ELR (cell line): Measurements from ENCODE around the gene CENPX.
"Not testable (repeated sequence)": the region's sequence is repeated elsewhere in the genome, so short reads cannot be mapped to it uniquely, and the experiment has no call there.

Source experiments
- DNase-seq: peaks from one replicate; pipeline ENCODE4 v3.0.0-alpha.2; 2015; ENCODE audit warnings: low read depth

CENPX gene

DNA sequence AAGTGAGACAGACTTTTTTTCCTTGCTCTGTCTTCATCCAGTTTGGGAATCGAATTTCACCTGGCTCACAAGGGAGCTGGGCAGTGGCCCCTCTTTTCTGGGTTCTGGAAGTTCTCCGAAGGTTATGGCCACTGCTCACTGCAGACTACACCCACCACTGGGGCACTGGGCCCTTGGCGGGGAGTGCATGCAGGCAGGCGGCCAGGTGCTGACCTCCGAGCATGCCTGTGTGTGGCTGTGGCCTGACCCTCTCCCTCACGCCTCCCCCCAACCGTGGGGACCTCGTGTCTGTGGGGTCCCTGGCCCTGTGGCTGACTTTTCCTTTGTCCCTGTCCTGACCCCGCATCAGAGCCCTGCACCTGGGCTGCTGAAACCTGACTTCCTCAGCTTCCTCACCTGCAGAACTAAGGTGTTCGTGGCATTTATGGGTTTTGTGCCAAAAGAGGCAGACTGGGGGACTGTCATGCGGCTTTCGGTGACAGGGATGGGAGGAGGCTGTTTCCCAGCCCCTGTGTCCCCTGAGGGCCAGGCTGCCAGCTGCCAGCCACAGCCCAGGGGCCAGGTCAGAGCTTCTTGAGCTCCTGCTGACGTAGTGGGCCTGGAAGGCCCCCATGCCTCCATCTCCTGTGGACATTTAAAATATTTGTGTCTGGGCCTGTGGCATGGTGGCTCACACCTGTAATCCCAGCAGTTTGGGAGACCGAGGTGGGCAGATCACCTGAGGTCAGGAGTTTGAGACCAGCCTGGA lies 23.8 kb downstream of the CENPX start:
- DNase-seq: no peak

DNA sequence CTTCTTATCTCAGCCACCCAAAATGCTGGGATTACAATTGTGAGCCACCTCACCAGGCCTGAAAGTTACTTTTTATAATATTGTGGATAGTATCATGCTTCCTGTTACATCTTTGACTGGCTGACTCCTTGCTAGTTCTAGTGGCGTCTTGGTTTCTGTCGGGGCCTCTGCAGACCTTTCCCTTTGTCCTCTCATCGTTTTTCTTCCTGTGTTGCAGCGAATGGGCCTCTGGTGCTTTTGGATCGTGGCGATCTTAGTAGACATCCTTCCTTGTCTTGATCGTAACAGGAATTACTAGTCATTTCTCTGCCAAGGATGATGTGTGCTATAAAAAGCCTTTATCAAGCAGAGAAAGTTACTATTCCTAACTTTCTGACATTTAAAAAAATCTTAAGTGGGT lies 24.5 kb downstream of the CENPX start:
- DNase-seq: no peak

DNA sequence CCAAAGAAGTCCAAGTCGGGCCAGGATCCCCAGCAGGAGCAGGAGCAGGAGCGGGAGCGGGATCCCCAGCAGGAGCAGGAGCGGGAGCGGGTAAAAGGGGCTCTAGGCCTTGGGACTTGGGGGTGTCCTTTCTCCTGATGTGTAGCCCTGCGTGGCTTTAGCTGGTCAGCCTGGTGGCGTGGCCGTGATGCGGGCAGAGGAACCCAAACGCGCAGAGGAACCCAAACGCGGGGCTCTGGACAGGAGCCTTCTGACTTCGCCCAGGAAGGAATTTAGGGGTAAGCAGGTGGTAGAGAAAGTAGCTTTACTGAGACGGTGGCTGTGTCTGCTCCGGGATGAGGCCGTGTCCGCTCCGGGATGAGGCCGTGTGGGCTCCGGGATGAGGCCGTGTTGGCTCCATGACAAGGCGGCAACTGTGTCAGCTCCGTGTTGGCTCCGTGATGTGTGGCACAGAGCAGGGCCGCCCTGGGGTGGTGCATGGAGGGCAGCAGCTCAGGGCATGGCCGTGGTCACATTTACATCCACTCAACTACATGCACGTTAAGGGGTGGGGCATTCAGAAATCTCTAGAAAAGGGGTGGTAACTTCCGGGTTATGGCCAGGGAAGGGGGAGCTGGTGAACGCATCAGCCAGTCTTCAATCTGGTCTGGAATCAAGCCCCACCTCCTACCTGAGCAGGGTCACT lies 25.8 kb downstream of the CENPX start:
- no peak for DNase-seq

DNA sequence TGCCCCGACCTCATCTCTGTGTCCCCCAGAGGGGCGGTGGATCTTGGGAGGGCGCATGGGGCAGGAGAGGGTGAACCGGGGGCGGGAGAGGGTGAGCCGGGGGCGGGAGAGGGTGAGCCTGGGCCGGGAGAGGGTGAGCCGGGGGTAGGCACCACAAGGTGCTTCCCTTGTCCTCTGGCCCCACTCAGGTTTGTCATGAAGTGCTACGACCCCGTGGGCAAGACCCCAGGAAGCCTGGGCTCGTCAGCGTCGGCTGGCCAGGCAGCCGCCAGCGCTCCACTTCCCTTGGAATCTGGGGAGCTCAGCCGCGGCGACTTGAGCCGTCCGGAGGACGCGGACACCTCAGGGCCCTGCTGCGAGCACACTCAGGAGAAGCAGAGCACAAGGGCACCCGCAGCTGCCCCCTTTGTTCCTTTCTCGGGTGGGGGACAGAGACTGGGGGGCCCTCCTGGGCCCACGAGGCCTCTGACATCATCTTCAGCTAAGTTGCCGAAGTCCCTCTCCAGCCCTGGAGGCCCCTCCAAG lies 26.4 kb downstream of the CENPX start:
- DNase-seq: no peak

DNA sequence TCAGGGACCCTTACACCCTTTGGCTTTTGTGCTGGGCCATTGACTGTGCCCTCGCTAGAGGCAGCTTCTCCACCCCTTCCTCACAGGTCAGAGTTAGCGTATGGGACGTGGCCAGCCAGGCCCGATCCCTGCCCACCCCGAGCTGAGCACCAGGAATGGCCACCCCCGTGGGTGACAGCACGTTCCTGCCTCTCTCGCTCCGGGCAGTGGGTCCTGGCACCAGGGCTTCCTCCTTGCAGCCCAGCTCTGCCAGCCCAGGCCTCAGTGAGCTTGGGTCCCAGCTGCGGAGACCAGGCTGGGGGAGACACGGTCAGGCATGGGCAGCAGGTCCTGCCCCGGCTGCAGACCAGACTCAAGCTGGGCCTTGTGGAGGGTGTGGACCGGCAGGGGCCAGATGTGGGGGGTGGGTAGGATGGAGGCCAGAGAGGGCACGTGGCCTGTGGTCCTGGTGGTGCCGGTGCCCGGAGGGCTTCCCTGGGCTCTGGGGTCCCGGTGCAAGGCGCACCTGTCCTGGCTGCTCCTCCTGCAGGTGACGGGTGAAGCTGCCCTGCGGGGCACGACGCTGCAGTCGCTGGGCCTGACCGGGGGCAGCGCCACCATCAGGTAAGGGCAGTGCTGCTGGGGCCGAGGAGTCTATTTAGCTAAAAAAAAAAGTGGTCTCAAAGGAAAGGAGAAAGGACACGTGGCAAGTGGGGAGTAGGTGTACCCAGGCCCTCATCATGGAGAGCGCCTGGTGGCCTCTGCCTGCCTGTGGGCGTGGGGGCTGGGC lies 27.0 kb downstream of the CENPX start:
- DNase-seq: no peak

DNA sequence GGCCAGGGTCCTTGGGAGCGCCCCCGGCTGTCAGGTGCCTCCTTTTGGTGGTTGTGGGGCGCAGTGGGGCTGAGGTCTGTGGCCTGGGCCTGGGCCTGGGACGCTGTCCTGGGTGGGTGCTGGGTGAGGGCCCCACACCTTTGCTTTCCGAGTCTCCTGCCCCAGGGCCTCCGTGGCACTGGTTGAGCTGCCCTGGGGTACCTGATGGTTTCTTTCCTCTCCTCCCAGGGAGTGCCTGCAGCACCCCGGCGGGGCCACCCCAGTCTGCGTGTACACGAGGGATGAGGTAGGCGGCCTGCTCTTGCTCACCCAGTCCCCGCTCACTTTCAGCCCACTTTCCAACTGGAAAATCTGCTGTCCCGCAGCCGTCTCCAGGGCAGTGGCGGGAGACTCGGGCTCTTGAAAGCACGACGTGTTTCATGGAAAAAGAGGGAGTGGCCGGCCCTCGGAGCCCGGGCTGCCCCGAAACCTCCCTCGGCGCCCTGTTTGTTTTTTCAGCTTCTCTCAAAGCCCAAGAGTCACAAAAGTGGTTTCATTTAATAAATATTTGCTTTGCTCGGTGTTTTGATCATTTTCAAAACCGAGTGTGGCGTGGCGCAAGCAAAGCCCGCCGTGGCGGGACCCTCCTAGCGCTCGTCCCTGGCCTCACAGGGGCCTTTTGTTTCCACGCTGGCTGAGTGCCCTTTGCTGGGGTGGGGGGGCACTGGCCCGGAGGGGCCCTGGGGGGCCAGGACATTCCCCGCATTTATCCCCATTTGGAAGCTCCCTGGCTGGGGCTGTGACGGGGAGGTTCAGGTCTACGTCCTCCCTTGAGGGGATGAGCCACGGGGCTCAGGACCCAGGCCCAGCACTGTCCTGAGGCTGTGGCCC lies 27.9 kb downstream of the CENPX start:
- no peak for DNase-seq

DNA sequence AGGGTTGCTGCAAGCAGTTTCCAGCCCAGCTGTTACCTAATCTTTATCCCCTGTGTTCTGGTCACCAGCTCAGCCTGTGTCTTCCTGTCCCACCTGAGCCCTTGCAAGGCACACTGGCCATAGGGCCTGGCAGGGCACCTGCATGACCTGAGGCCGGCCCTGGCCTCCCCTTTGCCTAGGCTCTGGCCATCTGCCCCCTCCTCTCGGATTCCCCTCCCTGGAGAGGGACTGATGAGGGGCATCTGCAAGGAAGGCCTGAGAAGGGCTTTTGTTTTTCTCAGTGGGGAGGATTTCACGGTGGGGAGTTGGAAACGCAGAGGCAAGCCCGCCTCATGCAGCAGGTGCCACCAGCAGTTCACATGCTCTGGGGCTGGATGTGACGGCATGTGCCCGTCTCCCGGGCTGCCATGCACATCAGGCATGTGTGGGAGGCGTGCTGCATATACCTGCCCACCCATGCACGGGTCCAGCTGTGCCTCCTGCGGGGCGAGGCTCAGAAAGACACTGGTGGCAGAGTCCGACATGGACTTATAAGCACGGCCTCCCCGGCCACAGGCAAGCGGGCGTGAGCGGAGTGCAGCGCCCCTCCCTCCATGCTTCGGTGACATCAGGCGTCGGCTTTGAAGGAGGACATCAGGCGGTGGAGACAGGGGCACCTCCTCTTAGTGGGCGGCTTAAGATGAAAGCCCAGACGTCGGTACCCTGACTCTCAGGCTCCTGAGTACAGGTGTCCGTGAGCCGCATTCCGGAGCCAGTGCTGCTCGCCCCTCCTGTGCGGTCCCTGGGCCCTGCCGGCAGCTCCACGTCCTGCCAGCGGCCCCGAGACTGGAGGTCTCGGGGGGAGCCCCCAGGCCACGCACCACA lies 28.7 kb downstream of the CENPX start:
- DNase-seq: no peak

DNA sequence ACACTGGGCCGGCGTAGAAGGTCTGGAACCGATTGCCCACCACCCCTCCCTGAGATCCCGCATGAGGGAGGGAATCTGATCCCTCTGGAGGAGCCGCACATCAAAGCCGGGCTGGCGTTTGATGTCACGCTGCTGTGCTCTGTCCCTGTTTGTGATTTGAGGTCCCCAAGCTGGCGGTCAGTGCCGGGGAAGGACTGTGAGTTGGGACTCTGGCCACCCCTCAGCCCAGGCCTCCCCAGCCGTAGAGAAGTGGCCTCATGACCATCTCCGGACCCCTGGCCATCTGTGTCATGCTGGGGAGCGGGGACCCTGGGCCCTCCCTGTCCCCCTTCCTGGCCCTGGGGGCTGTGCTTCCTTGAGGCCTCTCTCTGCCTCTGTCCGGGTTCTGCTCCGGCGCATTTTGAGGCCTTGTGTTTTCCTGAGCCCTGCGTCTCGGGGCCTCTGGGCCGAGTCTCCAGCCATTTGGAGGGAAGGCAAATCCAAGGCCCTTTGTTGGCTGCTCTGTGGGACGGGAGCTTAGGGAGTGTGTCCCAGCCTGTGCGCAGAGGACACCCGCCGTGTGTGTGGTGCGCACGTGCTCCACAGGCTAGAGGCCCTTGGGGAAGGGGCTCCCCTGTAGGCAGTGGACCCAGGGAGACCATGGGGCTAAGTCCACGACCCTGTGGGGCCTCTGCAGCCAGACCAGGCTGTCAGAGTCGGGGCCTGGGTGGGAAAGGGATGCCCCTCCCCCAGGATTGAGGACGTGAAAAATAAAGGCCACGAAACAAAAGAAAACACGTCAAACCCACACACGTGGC lies 30.2 kb downstream of the CENPX start:
- DNase-seq: no peak

DNA sequence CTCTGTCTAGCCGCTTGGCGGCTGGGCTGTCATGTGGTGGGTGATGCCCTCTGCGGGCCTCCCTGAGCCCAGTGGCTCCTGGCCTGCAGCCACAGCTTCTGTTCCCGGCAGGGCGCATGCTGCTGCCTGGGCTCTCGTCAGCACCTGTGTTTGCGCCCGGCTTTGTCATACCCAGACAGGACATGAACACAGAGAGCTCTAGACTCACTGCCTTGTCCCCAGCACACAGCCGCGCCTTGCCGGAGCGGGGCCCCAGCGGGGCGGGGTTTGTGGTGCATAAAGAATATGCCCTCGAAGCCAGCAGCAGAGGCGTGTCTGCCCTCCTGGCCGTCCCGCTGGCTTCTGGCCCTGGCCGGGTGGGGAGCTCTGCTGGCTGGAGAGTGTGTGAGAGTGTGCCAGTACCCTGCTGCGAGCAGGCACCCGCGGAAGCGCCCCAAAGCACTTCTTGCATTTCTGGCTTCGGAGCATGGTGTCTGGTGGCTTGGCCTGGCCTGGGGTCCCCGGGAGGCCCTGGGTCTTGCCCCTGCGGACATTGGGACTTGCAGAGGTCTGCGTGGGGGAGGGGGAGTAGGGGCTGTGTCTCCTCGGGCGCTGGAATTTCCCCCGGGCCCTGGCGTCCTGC lies 30.9 kb downstream of the CENPX start:
- peak; percentile 66 for DNase-seq

DNA sequence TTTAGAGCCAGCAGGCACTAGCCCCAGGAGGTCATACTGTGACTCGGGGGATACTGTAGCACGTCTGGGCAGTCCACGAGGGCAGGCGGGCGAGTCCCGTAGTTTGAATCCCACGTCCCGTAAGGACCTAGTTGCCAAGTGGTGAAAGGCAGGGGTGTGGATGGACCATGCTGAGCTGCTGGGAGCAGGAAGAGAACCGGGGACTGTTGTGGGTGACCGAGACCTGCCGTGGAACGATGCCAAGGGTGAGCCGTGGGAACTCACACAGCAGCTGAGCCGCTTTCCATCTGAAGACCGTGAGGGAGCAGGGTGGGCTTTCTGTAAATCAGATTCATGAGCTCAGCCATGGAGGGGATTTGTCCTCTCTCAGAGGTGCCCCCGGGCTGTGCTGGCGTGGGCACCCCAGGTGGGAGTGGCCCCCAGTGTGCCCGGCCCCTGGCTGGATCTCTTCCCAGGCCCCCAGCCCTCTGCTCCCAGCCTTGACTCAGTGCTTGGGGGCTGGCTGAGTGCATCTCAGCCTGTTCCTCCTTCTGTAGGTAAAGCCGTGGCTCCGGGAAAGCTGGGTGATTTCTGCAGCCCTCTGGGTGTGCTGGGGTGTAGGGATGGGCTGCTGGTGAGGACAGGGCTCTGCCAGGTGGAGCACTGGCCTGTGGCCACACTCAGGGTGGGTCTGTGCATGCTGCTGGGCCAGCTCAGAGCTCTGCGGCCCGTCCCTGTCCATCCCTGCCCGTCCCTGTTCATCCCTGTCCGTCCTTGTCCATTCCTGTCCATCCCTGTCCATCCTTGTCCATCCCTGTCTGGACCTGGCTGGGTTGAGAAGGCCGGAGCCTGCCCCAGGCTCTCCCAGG lies 31.6 kb downstream of the CENPX start:
- DNase-seq: no peak

DNA sequence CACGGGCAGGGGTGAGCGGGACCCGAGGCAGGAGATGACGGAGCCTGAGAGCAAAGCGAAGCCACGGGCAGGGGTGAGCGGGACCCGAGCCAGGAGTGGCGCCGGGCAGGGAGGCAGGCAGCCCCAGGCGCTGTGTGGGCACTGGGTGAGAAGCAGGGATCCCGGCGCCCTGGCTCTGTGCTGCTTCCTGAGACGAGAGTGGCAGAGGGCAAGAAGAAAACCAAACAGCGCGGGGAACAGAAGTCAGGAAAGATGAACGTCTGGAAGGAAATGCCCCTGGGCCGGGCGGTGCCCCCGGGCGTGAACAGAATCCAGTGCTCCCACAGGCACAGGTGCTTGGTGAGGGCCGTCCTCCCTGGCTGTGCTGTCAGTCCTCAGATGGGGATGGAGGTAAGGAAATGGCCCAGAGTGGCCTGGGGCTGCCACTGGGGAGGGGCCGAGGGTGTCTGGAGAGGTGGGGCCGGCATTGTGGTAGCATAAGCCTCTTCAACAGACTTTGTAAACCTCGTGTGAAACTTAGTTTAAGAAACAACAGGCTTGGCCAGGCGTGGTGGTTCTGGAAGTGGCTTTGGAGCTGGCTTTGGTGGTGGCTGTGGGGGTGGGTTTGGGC lies 35.4 kb downstream of the CENPX start:
- DNase-seq: no peak

DNA sequence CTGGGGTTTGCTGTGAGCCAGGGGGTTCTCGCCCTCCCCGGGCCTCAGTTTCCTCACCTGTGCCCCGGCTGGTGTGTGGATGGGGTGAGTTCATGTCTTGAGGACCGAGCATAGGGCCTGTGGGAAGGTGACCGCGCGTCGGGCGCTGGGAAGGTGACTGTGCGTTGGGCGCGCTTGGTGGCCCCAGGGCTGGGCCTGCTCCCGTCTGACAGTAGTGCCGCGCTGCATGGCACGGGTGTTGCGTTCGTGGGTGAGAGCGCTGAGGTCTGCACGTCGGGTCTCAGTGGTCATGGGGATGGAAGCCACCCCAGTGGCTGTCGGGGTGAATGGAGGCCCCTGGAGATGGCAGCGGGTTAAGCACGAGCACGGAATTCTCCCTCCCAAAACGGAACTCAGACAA lies 36.1 kb downstream of the CENPX start:
- no peak for DNase-seq

DNA sequence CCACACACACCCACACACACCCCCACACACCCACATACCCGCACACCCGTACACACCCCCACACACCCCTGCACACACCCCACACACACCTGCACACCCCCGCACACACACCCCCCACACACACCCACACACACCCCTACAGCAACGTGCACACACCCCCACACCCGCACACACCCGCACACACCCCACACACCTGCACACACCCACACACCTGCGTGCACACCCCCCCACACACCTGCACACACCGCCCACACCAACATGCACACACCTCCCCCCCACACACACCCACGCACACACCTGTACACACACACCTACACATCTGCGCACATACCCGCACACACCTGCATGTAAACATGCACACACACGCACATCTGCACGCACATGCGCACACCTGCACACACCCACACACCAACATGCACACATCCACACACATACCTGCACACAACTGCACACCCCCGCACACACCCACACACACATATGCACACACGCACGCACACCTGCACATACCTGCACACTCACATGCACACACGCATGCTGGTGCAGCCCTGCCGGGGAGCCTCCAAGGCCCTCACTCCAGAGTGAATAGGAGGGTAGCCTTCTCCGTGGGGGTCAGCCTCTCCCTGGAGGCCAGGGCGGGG lies 37.8 kb downstream of the CENPX start:
- no peak for DNase-seq

DNA sequence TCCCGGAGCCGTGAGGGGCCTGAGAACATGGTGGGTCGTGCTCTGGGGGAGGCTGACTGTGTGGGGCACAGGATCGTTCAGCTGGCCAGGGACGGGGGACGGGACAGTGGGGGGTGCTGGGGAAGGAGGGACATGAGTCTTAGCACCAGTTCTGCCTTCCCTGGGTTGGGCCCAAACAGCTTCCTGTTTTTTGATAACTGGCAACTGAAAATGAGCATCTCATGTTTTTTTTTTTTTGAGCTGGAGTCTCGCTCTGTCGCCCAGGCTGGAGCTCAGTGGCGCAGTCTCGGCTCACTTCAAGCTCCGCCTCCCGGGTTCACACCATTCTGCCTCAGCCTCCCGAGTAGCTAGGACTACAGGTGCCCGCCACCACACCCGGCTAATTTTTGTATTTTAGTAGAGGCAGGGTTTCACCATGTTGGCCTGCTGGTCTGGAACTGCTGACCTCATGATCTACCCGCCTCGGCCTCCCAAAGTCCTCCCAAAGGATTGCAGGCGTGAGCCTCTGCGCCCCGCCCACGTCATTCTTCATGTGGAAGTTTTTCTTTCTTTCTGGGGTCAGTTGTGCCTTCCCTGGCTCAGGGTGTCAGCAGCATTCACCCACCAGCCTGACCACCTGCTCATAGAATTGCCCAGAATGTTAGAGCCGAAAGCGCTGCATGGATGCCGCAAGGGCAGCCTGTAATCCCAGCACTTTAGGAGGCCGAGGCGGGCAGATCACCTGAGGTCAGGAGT lies 38.9 kb downstream of the CENPX start:
- DNase-seq: no peak

DNA sequence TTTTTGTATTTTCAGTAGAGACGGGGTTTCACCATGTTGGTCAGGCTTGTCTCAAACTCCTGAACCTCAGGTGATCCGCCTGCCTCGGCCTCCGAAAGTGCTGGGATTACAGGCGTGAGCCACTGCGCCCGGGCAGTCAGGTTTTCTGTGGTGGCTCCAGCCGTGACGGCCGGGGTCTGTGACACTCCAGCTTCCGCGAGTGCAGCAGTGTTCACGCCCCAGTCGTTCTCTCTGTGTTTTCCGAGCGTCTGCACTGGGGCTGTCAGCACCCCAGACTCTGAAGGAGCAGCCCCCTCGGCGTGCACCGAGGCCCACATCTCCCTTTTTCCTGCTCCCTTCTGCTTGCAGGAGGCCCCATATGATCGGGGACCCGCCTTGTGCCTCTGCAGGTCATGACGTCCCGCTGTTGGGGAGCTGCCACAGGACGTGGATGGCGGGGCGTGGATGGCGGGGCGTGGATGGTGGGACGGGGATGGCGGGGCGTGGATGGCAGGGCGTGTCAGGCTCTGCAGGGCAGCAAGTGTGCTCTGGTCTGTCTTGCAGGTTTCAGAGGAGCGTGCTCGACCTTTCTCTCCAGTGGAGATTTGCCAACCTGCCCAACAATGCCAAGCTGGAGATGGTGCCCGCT lies 39.6 kb downstream of the CENPX start:
- DNase-seq: no peak

DNA sequence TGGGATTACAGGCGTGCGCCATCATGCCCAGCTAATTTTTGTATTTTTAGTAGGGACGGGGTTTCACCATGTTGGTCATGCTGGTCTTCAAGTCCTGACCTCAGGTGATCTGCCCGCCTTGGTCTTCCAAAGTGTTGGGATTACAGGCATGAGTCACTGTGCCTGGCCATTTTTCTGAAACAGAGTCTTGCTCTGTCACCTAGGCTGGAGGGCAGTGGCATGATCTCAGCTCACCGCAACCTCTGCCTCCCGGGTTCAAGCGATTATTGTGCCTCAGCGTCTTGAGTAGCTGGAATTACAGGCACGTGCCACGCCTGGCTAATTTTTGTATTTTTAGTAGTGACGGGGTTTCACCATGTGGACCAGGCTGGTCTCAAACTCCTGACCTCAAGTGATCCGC lies 41.2 kb downstream of the CENPX start:
- not testable (repeated sequence) for DNase-seq
